GM19455 (cell line): ENCODE data around the gene ARHGAP21.

Experiments used
- ATAC-seq: cut with Tn5 transposase; IDR thresholded peaks from one replicate; pipeline ENCODE4 v1.9.1; 2021; ENCODE audit not compliant: unreplicated experiment

ARHGAP21 gene

DNA sequence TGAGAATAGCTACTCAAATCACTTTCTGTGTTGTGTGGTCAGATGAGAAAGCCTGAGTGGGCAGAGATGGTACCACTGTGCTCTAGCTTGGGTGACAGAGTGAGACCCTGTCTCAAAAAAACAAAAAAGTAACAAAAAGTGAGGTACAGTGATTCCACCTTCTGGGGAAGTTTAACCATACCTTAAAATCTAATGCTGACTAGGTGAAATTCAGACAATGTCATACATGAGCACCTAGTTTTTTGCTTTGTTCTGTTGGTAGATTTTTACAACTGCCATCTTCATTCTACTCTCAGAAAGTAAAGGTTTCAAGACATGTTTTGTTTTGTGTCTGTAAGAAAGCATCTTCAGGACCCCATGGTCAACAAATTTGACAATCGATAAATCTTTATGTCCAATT is 144.2 kb downstream of the ARHGAP21 start:
- ATAC-seq: no peak

DNA sequence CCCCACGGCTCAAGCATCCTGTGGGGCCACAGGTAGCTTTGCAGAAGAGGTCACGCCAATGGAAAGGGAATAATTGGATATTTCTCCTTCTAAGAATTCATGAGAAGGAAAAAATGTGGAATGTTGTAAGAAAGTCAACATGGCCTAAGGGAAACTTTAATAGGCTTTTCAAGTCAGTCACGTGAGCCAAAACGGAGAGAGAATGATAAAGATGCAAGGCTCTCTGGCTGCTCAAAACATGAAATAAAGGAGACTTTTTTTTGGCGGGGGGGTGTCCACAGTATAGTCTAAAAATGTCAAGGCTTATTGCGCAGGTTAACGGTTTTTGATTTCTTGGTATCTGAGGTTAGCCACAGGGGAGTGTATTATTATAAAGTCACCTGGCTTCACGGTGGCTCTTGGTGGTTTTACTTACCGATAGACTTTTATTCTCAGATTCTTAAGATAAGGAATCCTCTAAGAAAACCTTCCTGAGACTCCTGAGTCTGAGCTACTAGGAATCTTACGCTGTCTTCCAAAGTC is 148.1 kb downstream of the ARHGAP21 start:
- no peak for ATAC-seq

GRCh38 chr10:24574578-24575155 is 149.0 kb downstream of the ARHGAP21 start:
- no peak for ATAC-seq

- no peak for ATAC-seq
Measured at GRCh38 chr10:24574161-24574560, 149.5 kb downstream of the ARHGAP21 start.

- no peak for ATAC-seq
Measured at GRCh38 chr10:24571870-24572450, 151.7 kb downstream of the ARHGAP21 start.

GRCh38 chr10:24570658-24571426 is 152.8 kb downstream of the ARHGAP21 start:
- no peak for ATAC-seq

DNA sequence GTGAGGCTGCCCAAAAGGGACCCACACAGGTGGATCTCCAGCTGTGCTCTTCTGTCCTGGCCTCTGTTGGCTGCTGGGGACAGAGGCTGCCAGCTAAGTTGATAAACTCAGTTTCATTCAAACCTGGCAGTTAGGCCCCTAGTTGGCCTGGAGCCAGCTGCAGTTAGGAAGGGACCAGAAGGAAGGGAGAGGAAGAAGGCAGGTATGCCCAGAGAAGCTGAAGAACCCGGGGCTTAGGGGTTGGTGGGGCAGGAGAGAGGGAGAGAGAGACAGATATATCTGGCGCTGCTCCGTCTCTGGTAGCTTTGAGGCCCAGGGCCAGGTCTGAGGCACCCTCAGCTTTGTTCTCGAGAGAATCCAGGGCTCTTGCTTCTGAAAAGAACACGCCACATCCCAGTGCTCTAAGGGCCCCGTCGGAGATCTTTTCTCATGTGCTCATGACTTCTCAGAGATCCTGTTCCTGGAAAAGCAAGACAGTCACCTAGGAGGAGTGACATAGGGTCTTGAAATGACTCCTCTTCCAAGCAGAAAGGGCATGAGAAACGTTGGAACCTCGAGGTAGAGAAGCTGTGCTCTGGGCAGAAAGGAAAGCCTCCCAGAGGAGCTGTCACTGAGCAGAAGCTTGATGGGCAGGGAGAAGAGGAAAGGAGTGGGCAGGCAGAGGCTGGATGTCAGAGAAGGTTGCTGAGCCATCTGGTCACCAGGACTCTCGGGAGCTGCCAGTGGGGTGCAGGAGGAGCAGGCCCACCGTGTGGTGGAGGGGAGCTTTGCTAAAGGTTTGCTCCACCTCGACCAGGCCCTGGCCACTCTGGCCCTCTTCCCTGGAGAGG is 153.6 kb downstream of the ARHGAP21 start:
- ATAC-seq: no peak

GRCh38 chr10:24569330-24569796 is 154.3 kb downstream of the ARHGAP21 start:
- no peak for ATAC-seq

DNA sequence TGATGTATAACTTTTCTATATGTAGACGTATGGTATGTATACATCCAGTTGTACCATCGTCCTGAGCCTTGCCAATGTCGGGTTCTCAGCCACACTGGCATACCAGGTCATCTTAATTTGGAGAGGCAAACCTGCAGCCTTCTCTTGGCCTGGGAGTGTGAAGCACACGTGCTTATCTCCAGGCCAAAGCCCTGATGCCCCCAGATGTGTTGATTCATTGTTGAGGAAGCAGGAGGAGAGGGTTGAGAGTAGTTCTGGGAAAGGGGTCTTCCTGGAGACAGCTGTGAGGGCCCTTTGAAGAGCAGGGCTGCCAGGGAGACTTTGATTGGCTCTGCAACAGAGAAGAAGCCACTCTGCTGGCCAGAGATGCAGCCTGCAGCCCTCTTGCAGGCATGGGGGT is 155.6 kb downstream of the ARHGAP21 start:
- no peak for ATAC-seq

DNA sequence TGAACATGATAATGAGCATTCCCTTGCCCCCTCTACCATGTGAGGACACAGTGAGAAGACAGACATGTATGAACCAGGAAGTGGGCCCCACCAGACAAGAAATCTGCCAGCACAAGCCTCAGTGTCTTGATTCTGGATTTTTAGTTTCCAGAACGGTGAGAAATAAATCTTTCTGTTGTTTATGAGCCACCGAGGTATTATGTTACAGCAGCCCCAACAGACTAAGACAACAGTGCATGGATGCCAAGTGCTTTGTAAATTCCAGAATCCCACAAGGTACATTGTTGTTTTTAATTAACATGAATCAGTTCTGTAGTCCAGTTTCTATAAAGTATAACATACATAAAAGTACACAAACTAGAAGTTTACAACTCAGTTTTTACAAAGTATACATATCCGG is 162.2 kb downstream of the ARHGAP21 start:
- no peak for ATAC-seq

DNA sequence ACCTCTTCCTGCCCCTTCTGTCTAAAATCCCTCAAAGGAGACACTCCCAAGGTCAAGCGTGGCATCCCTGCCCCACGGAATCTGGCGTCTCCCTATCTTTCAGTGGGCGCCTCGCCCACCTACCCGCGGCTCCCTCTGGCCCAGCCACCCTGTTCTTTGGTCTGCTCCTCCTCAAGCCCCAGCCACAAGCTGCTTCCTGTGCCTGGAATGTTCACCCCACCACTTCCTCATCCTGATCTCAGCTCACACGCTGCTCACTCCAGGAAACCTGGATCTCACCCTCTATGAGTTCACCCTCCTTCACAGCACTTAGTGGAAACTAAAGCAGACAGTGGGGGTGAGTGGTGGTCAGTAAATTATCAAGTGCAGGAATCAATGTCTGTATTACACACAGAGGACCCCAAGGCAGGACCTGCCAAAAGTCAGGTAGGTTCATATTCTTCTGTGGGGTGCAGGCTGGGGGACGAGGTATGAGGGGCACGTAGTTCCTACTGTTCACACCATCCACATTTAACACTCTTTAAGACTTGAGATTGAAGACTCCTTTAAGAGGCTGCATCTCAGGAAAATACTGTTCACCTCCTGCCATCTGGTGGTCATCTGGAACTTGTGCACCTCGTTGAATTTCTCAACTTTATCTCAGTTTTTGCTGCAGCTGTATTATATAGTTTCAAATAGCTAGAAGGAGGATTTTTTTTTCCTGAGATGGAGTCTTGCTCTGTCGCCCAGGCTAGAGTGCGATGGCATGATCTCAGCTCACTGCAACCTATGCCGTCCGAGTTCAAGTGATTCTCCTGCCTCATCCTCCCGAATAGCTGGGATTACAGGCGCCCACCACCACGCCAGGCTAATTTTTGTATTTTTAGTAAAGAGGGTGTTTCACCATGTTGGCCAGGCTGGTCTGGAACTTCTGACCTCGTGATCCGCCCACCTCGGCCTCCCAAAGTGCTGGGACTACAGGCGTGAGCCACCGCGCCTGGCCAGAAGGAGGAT is 166.6 kb downstream of the ARHGAP21 start:
- ATAC-seq: peak; percentile 80

- no peak for ATAC-seq
Measured at GRCh38 chr10:24556126-24556749, 167.4 kb downstream of the ARHGAP21 start.

GRCh38 chr10:24554036-24554435 is 169.7 kb downstream of the ARHGAP21 start:
- ATAC-seq: no peak

DNA sequence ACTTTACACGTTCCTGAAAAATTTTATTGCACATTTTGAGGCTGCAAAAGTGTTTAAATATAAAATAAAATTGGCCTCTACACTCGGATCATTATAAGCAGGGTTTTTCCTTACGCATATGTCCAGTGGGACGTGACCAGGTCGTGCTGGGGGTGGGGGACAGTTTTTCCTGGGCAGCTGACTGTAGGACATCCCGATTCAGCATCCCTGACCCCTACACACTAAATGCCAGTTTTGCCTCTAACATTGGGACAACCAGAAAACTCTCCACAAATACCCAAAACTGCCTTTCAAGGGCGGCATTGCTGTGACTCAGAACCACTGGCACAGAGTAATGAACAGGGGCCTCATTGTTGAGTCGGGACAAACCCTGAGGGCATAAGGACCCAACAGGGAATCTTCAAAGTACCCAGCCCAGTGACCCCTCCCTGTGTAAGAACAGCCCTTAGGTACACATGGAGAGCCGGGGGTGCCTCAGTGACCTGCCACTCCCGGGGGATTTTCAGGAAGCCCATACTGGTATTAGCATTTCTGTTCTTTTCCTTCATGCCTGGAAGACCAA is 170.6 kb downstream of the ARHGAP21 start:
- ATAC-seq: no peak

DNA sequence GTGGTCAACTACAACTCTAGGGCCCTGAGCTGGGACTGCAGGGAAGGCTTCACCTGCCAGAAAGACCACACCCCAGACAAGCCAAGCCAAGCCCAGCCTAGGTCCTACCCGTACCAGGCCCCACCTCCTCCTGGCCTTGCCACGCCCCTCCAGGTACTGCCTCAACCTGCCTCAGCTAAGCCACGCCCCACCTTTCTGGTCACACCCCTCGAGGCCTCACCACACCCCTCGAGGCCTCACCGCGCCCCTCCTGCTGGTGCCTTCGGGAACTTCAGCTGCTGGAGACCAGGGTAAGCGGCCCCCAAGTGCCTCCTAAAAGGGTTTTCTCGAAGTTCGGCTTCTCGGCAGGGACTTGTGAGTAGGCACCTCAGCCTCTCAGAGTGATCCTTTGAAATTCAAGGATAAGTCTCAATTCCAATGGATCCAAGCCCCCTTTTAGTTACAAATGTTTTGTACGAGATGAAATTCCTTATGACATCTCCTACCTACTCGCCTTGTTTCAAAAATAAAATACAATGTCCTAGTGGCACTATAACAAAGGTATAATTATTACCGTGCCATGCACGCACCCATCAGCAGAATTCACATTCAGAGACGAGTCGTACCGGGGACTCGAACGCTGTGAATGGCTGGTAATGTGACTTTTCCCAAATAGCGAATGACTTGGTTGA is 171.2 kb downstream of the ARHGAP21 start:
- no peak for ATAC-seq

GRCh38 chr10:24551161-24551560 is 172.5 kb downstream of the ARHGAP21 start:
- ATAC-seq: no peak

DNA sequence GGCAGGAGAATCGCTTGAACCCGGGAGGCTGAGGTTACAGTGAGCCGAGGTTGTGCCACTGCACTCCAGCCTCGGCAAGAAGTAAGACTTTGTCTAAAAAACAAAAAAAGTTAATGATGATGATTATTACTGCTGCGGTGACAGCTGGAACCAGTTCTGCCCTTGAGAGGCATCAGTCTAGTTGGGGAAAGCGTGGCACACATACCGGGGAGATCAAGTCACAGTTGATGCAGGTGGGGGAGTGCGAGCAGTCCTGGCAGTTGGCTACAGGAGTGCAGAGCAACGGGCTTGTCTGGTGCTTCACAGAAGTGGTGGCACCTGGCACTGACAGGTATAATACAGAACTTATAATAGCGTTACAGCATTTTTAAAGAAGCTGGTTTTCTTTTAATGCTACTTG is 173.0 kb downstream of the ARHGAP21 start:
- no peak for ATAC-seq

- no peak for ATAC-seq
Measured at GRCh38 chr10:24545585-24545984, 178.1 kb downstream of the ARHGAP21 start.

DNA sequence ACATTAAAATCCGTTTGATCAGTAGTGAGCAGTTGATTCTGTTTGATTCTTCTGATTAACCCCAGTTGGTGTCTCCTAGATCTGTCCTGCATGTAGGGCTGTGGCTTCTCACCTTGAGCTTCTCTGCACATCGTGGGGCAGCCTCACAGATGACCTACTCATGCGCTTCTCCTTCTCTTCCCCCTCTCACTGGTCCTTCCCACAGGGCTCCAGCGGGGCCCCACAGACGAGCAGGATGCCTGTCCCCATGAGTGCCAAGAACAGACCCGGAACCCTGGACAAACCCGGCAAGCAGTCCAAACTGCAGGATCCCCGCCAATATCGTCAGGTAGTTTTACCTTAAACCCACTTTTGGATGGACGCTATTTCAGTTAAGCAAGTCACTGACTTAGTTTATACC is 178.9 kb downstream of the ARHGAP21 start:
- no peak for ATAC-seq
